HFFc6 (cell line): ENCODE results near the gene SLC43A2. TPM values are rescaled to one million over a fixed set of nuclear protein-coding genes. Genes with fewer than 3 reads are reported as not detected.

Experiments used
- DNase-seq: peaks from one replicate; pipeline ENCODE4 v3.0.0-alpha.2; 2018
- H3K27ac Mint-ChIP-seq: 2 replicates; pipeline ENCODE4 v1.8.0; 2020; ENCODE audit warnings: mild to moderate bottlenecking, mixed read lengths
- H3K27me3 Mint-ChIP-seq: 2 replicates; pipeline ENCODE4 v1.8.0; 2021; ENCODE audit warnings: mild to moderate bottlenecking, moderate library complexity, mixed read lengths; ENCODE audit not compliant: insufficient read depth
- H3K36me3 Mint-ChIP-seq: 2 replicates; pipeline ENCODE4 v1.8.0; 2021; ENCODE audit warnings: low read depth, mixed read lengths
- H3K4me1 Mint-ChIP-seq: 2 replicates; pipeline ENCODE4 v1.8.0; 2020; ENCODE audit warnings: low read depth, mixed read lengths
- H3K4me3 Mint-ChIP-seq: 2 replicates; pipeline ENCODE4 v1.8.0; 2020; ENCODE audit warnings: mild to moderate bottlenecking, moderate library complexity, mixed read lengths
- H3K9me3 Mint-ChIP-seq: 2 replicates; pipeline ENCODE4 v1.8.0; 2020; ENCODE audit warnings: mild to moderate bottlenecking, mixed read lengths
- total RNA-seq, 6 experiments: library from RNA; stranded (reverse); fragmentation: NEBNext Ultra II Directional; extraction: Animal tissue kit (Norgen Biotek cat#: 25700); gene quantifications; 2 replicates in 1 of 6; 3 replicates in 5 of 6; pipeline ENCODE4 v1.2.3, GENCODE V29; 2021
- TF ChIP-seq, protein P1 (sequence below): fragments of 200-600 bp; sonication (generic); IDR thresholded peaks from 2 replicates; pipeline ENCODE4 v1.5.0; 2021; ENCODE audit warnings: antibody characterized with exemption, mild to moderate bottlenecking

Gene SLC43A2
- total RNA-seq, 6 experiments from 2014 or later, result 6.4 to 11.2 (median 6.9) TPM

- TF ChIP-seq, protein P1, sequence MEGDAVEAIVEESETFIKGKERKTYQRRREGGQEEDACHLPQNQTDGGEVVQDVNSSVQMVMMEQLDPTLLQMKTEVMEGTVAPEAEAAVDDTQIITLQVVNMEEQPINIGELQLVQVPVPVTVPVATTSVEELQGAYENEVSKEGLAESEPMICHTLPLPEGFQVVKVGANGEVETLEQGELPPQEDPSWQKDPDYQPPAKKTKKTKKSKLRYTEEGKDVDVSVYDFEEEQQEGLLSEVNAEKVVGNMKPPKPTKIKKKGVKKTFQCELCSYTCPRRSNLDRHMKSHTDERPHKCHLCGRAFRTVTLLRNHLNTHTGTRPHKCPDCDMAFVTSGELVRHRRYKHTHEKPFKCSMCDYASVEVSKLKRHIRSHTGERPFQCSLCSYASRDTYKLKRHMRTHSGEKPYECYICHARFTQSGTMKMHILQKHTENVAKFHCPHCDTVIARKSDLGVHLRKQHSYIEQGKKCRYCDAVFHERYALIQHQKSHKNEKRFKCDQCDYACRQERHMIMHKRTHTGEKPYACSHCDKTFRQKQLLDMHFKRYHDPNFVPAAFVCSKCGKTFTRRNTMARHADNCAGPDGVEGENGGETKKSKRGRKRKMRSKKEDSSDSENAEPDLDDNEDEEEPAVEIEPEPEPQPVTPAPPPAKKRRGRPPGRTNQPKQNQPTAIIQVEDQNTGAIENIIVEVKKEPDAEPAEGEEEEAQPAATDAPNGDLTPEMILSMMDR, result no peak; the same call in 1 of the 2 replicates
- Mint-ChIP-seq H3K9me3 (no peaks in the 10 kb centered on the region), H3K4me1 (peaks cover 26% of the 10 kb centered on the region), H3K36me3 (no peaks in the 10 kb centered on the region), H3K27ac (no peak overlapping the region), H3K4me3 (peak overlapping the region; percentile 79), H3K27me3 (peaks cover 20% of the 10 kb centered on the region)
- DNase-seq, result no peak
Observed at GRCh38 chr17:1627182-1627981, 1.3 kb downstream of the SLC43A2 start.

DNA sequence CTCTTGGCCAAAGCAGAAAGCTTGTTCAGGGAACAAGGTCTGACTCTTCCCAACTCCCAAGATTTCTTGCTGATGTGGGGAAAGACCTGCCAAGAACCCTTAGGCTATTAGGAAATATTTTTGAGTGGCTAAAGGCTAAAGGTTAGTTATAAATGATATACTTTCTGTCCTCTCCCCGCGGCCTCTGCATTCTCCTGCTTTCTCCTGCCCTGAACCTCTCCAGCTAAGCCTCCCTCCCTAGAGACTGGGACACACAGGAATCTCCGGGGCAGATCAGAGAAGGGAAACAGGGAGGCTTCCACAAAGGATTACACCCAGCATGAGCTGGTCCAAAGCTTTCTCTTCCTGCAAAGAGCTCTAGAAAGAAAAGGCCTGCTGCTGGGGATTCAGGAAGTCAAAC, 2.3 kb downstream of the SLC43A2 start:
- Mint-ChIP-seq H3K27ac (peak overlapping the region; percentile 6; the same call in 1 of the 2 replicates), H3K4me1 (peaks cover 26% of the 10 kb centered on the region), H3K9me3 (no peaks in the 10 kb centered on the region), H3K36me3 (no peaks in the 10 kb centered on the region), H3K4me3 (no peak overlapping the region), H3K27me3 (peaks cover 17% of the 10 kb centered on the region)
- TF ChIP-seq, protein P1, result no peak
- no peak for DNase-seq

DNA sequence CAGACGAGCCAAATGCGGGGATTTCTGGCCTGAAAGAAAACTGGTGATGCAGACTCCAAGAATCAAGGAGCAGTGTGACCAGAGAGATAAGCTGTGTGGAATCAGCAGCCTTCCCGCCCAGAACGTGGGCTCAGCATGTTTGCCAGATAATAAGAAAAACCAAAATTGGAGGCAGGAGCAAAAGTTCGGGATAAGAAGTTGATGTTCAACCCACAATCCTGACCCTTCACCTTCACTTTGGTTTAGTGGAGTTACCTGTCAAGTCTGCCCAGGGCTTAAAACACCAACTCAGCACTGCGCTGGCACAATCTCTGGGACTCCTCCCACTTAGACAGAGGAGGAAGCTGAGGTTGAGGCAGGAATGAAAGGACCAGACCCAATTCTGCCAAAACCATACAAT, 3.1 kb downstream of the SLC43A2 start:
- peaks cover 18% of the 10 kb centered on the region for H3K27me3 Mint-ChIP-seq
- DNase-seq, result no peak
- TF ChIP-seq, protein P1, result no peak
- H3K27ac Mint-ChIP-seq, result no peak overlapping the region
- H3K4me3 Mint-ChIP-seq, result no peak overlapping the region
- peaks cover 26% of the 10 kb centered on the region for H3K4me1 Mint-ChIP-seq
- no peaks in the 10 kb centered on the region for H3K36me3 Mint-ChIP-seq
- no peaks in the 10 kb centered on the region for H3K9me3 Mint-ChIP-seq

- Mint-ChIP-seq H3K27me3 (peaks cover 20% of the 10 kb centered on the region), H3K27ac (no peak overlapping the region), H3K4me3 (no peak overlapping the region), H3K4me1 (peaks cover 21% of the 10 kb centered on the region), H3K9me3 (no peaks in the 10 kb centered on the region), H3K36me3 (no peaks in the 10 kb centered on the region)
- TF ChIP-seq, protein P1, result no peak
- no peak for DNase-seq
Observed at GRCh38 chr17:1625053-1625452, 3.6 kb downstream of the SLC43A2 start.

GRCh38 chr17:1624650-1625049, 4.0 kb downstream of the SLC43A2 start:
- Mint-ChIP-seq H3K4me3 (no peak overlapping the region), H3K9me3 (no peaks in the 10 kb centered on the region), H3K36me3 (no peaks in the 10 kb centered on the region), H3K27me3 (peaks cover 21% of the 10 kb centered on the region), H3K4me1 (peaks cover 19% of the 10 kb centered on the region), H3K27ac (no peak overlapping the region)
- TF ChIP-seq, protein P1, result no peak
- no peak for DNase-seq
